Body of pancreas (tissue), 4 donors: Measurements from ENCODE around the gene SLC12A9.
A peak's percentile ranks its signal among the peaks of the same experiment; 100 is the strongest.

ENCODE experiments used
- CTCF ChIP-seq, 7 experiments: fragments of 450-650 bp in 4 of 7; fragments of 200-600 bp in 3 of 7; sonication (generic) in 3 of 7; IDR thresholded peaks; one replicate each; pipeline ENCODE4 v1.5.1; 2016 to 2019; ENCODE audit warnings: antibody characterized with exemption in 7 of 7
- POLR2A ChIP-seq, 3 donors: fragments of 450-650 bp; IDR thresholded peaks; one replicate each; pipeline ENCODE4 v1.6.1; 2016; ENCODE audit warnings: antibody characterized with exemption in 3 of 3, mild to moderate bottlenecking in 2 of 3

- TF ChIP-seq CTCF (IDR thresholded peaks at IDR 0.05) (peak; percentile 75 to 82 (median 80)), POLR2A (IDR thresholded peaks at IDR 0.05) (no peak)
These were observed 42.6 kb downstream of the SLC12A9 start for GRCh38 chr7:100894860-100895700.
